IPS-11a (cell line): Measurements from ENCODE around the gene LGR6.

ENCODE experiments used
- H3K4me3 ChIP-seq: one replicate; pipeline ENCODE4 v1.5.1; 2013; ENCODE audit warnings: low read depth, low read length, control low read depth

LGR6 gene

DNA sequence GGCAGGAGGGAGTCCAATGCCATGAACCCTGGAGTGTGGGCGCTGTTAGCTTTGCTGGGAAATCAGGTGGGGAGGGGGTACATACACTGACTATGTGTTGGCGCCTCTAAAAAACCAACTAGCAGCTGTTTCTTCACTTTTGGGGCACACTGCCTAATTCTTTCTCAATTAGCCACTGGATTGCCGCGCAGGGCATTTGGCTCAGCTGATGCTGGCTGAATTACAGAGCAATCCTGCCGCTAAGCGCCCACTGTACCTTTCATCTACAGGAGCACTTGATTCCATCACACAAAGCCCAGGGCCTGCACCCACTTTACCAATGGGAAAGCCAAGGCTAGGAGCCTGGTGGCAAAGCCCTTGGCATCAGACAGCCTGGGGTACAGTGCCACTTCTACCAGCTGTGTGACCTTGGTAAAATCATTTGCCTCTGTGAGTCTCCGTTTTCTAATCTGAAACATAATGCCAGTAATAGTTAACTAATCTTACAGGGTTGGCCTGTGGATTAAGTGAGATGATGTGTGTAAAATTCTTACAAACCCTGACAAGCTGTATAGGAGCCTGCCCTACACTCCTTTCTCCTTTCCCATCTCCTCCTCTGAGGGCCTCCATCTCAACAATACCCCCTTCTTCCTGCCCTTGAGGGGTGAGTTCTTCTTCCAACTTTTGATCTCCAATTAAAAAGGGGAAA is 89.1 kb downstream of the LGR6 start:
- H3K4me3 ChIP-seq: no peak overlapping the region

DNA sequence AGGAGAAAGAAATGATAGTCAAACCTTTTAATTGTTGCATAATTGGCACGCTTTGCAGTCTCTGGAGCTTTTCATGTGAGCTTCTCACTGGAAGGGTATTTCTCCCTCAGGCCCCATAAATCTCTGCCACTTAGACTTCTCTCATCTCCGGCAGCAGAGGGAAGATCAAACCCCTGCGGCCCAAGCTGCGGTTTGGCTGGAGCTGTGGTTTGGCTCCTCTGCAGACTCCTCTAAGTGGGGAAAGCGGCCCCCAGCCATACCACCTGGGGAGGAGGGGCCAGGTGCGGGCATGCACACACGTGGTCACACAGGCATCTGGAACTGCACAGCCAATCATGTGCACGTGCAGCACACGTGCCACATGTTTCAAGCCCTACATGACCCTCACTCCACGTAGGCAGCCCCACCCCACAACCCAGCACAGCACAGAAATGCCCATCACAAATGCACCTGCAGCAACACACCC is 89.8 kb downstream of the LGR6 start:
- no peak overlapping the region for H3K4me3 ChIP-seq

DNA sequence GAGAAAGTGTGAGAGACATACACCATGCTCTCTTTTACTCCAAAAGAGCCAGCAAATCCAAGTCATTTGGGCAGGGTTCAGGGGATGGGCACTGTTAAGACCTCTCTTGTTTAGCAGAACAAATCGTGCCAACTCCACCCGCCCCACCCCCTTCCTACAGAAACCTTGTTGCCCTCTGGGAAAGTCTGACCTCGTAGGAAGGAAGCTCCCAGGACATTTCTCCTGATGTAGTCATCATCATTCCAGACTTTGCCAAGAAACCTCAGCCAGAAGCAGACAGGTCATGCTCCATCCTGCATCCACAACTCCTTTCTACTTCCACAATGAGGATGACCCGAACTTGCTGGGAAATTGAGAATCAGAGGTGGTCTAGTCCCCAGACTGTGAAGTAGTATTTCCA is 90.4 kb downstream of the LGR6 start:
- no peak overlapping the region for H3K4me3 ChIP-seq

DNA sequence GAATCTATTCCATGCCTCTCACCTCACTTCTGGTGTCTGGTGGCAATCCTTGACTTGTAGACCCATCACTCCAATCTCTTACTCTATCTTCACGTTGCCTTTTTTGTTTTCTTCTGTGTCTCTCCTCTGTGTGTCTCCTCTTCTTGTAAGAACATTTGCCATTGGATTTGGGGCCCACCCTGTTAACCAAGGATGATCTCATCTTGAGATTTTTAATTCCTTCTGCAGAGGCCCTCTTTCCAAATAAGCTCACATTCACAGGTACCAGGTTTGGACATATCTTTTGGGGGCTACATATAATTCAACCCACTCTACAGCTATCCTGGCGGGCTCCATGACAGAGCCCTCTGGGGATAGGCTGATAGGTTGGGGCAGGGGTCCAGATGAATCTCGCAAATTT is 92.3 kb downstream of the LGR6 start:
- H3K4me3 ChIP-seq: no peak overlapping the region

DNA sequence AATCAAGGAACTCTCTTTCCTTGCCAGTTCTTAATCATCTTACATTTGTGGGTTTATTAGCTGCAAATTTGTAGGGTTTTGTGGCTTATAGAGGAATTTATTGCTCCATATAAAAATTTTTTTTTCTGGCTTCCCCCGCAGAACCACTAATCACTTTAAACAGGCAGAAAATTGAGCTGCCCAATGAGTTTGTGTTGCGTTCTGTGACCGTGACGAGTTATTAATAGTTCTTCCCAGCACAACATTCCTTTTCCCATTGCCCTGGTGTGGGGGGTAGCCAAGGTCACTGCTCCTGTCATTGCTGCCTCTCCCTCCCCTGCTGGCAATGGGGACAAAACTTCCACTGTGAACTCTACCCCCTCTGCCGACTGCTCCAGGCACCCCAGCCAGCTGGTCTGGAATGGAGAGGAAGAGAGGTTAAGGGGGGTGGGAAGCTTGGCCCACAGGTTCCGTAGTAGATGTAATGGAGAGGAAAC is 93.1 kb downstream of the LGR6 start:
- no peak overlapping the region for H3K4me3 ChIP-seq

DNA sequence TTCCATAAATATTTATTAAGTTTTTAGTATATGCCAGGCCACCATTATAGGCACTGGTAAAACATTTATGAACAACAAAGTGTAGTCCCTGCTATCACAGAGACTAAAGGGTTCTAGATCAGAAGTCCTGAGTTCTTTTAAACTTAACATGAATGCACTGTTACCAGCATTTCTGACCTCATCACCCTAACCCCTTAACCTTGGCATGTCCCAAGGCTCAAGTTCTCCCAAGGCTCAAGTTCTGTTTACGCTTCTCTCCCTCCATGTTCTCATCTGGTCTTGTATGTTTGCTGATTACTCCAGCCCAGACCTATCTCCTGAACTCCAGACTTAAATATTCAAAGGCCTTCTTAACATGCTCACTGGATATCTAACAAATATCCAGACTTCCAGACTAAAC is 93.6 kb downstream of the LGR6 start:
- H3K4me3 ChIP-seq: no peak overlapping the region

DNA sequence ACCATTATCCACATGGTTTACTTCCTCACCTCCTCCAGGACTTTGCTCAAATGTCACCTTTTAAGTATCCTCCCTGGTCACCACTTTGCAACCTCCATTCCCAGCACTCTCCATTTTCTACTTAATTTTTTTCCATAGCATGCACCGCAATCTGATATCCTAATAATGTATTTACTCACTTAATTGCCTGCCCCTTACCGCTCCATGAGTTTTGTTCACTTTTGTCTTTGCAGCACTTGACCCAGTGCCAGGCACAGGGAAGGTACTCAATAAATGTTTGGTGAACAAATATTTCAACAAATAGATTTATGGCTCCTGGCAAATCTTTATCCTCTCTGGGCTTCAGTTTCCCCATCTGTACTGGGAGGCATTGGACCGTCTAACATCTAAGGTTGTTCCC is 94.6 kb downstream of the LGR6 start:
- H3K4me3 ChIP-seq: no peak overlapping the region

DNA sequence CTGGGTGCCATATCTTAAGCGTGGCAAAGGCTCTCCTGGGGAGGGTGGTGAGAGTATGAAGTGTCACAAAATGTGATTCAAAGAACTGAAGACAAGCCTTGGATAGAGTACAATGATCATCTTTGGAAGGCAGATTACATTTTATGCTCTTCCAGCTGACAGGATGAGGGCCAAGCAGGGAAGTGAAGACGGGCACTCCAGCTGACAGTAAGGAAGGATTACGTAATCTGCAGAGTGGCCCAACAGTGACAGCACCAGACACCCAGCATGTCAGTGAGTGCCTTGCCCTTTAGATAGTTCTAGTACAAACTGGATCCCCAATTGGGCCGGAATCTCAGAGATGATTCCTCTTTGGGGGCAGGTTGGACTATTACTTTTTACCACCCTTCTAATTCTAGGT is 95.4 kb downstream of the LGR6 start:
- H3K4me3 ChIP-seq: no peak overlapping the region

DNA sequence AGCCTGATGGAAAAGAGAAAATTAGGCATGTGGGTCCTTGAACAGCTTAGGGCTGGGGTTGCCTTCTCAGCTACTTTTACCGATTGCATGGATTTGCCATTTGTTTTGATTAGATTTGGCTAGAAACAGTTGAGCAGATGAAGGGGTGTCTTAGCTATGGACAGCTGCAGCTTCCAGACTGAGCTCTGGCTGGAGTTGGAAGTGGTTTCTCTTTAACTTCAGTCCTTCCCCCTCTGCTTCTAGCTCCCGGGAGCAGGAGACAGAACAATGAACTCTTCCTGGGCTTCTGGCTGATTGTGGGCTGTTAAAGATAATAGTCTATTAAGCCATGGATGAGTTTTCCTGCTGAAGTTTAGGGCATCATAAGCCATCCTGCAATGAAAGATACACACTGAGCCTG is 97.4 kb downstream of the LGR6 start:
- no peak overlapping the region for H3K4me3 ChIP-seq

DNA sequence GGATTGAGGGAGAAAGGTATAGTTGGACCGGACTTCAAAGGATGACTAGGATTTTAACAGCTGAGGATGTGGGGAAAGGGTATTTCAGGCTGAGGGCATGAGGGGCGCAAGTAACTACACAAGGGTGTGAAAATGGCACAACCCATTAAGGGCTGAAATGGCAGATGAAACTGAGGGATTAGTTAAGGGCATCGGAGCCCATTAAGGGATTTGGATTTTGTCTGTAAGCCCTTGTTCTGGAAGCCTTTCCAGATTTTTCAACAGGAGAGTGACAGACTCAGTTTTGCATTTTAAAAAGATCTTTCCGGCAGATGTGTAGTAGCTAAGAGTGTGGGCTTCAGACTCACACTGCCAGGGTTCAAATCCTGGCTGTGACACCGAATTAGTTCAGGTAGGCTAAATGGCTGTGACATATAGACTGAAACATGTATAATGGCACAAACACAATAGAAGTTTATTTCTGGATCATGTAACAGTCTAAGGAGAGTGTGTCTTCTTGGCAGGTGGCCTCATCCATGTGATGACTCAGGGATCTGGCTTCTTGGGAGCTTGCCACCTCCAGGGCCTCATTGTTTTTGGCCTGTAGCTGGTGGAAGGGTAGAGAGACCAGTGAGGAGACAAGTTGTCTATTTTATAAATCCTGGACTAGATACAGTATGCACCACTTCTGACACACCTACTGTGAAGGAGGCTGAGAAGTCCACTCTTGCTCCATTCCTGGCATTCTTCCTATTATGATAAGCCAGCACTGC is 98.5 kb downstream of the LGR6 start:
- H3K4me3 ChIP-seq: no peak overlapping the region

DNA sequence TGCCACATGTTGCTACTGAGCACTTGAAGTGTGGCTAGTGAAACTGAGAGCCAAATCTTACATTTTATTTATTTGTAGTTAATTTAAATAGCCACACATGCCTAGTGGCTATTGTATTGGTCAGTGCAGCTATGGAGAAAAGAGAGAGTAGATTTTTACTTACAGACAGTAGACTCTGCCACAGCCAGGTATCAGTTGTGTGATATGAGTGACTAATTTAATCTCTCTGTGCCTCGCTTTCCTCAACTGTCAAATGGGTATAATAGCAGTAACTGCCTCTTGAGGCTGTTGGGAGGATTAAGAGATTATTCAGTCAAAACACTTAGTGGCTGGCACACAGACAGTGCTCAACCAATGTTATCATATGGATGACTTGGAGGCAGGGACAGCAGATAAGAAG is 99.2 kb downstream of the LGR6 start:
- no peak overlapping the region for H3K4me3 ChIP-seq

DNA sequence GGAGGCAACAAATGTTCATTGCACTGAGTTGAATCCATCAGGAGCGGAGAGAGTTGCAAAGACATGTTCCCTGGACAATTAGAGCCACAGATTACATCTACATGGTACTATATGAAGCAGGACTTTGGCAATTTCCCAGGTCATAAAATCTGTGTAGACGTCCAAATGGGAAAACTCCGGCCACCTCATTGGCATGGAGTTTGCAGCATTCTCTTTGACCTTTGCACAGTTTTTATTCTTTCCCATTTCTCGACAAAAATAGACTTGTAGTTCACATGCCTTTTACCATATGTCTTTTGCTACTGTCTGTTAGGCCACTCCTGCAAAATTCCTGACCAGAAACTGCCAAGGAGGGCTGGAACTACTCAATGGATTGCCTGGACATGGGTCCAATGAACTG is 100.0 kb downstream of the LGR6 start:
- H3K4me3 ChIP-seq: no peak overlapping the region

DNA sequence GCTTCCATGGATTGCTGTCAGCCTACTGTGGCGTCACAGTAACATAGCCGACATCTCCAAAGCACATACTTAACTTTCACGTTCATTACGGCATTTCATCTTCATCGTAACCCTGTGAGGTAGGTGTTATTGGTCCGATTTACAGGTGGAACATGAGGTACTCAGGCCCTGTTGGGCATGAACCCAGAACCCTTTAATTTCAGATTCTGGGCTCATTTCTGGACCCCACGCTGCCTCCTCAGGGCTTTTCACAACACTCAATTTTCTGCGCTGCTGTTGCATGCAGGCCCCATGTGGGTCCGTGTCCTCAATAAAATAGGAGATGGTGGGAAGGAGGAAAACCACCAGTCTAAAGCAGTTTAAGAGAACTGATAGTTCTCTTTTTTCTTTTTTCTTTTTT is 108.6 kb downstream of the LGR6 start:
- no peak overlapping the region for H3K4me3 ChIP-seq

DNA sequence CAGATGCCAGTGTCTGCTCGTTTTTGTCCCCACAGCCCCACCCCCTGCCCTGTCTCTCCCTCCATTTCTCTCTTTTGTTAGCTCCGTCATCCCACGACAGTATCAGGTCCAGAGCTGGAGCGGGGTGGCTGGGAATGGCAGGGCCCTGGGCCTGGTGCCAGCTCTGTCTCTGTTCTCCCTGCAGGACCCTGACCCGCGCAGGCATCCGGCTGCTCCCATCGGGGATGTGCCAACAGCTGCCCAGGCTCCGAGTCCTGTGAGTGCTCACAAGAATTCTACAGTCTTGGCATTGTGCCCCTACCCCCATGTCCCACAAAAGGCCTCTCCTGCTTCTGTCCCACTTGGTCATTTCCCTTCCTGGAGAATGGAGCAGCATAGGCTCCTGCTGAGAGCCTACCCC is 110.8 kb downstream of the LGR6 start:
- no peak overlapping the region for H3K4me3 ChIP-seq

DNA sequence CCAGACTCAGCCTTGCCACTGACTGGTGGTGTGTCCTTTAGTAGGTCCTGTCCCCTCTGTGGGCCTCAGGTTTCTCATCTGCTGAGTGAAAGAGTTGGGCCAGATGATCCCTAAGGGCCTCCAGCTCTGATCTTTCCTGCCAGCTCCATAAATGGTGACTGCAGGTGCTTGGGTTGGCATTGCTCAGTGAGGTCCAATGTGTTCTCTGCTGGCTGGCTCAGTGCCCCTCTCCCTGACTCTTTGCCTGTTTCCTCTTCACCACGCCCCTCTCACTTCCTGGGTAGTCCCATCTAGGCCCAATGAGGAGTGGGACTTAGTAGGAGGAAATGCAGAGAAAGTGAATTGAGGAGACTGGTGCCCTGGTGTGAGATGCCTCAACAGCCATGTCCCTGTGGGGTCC is 111.6 kb downstream of the LGR6 start:
- no peak overlapping the region for H3K4me3 ChIP-seq

DNA sequence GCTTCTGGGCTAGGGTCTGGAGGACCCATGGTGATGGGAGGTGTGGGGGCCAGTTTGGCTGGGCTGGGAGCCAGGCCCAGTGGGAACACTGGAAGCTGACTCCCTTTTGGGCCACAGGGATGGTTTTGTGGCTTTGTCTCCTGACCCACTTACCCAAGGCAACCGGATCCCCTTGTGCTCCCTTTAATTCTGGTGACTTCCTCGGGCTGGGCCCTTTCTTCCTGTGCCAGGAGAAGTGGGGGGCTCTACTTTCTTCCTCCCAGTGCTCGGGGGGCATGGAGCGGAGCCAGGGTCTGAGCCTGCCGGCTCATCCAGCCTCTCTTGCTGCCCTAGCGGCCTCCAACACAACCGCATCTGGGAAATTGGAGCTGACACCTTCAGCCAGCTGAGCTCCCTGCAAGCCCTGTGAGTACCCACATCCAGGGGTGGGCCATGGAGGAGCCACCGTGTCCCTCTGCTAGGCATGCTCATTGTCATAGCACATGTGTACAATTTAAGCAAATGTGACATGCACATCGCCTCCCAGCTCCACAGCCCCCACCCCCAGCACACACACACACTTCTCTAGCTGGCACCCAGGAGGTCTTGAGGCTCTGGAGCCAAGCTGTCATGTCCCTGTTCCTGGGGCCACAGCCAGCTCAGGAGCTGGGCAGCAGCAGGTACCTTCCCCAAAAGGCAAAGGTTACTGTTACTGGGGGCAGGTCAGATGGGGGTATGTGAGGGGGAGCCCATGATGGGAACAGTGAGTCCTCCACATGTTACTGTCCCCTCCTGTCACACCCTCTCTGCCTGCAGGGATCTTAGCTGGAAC is 113.1 kb downstream of the LGR6 start:
- H3K4me3 ChIP-seq: no peak overlapping the region

DNA sequence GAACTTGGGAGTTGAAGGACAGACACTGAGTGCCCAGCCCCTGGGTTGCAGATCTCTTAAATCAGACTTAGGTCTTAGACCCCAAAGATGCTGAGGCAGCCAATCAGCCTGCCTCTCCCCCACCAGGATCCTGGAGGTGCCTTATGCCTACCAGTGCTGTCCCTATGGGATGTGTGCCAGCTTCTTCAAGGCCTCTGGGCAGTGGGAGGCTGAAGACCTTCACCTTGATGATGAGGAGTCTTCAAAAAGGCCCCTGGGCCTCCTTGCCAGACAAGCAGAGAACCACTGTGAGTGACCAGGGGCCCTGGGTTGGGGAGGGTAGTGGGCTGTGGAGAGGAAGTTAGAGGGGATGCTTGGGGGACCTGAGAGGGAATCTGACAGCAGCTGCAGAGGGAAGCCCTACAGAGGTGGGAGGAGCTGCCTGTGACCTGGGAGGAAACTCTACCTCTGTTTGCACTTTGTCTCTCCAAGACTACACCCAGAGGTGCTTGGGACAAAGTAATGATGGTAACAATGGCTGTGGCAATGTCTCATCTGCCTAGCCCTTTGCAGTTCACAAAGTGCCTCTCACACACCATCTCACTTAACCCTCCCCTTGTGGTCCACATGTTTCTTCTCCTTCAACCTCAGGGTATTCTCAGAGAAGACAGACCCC is 116.6 kb downstream of the LGR6 start:
- H3K4me3 ChIP-seq: no peak overlapping the region

DNA sequence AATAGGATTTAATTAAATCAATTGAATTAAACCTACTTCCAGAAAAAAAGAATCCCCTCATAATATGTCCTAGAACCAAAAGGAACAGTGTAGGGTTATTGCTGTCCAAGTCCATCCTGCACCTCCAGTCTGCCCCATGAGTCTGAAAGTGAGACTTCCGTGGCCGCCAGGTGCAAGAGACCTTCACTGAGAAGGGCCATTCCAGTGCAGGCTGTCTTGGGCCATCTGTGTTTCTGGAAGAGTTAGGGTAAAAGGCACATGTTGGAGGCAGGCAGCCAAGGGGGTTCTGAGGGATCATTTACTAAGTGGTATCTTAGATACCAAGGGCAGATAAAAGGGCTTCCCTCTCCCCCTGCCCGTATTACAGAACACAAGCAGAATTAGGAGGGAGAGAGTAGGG is 117.1 kb downstream of the LGR6 start:
- H3K4me3 ChIP-seq: no peak overlapping the region

DNA sequence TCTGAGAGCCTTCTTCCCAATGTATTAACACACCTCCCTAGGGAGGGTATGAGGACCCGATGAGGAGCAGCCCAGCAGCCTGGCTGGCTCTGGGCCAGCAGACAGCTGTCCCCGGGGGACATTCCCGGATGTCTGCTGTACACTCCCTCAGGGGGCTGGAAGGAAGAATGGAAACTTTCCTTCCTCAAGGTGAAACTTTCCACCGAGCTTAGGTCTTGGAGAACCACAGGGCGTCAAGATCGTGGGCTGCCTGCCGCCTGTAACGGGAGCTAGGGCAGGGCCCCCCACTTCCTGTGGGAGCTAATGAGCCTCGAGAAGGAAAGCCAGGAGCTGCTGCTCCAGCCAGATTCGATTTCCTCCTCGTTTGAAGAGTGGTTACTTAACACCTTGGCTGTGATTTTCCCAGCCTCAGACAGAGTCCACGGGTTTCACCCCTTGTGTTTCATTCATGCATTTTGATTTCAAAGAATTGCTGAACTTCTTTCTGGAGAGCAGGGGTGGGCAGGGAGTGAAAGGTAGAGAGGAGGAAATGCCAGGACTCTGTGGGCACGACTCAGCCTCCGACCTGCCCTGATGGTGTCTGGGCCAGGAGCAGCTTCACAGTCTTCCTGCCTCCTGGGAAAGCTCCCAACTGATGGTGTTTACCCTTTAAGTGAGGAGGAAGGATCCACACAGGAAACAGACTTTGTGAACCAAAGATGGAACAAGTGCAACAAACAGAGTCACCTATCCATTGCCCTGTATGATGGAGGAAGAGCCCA is 118.5 kb downstream of the LGR6 start:
- no peak overlapping the region for H3K4me3 ChIP-seq

DNA sequence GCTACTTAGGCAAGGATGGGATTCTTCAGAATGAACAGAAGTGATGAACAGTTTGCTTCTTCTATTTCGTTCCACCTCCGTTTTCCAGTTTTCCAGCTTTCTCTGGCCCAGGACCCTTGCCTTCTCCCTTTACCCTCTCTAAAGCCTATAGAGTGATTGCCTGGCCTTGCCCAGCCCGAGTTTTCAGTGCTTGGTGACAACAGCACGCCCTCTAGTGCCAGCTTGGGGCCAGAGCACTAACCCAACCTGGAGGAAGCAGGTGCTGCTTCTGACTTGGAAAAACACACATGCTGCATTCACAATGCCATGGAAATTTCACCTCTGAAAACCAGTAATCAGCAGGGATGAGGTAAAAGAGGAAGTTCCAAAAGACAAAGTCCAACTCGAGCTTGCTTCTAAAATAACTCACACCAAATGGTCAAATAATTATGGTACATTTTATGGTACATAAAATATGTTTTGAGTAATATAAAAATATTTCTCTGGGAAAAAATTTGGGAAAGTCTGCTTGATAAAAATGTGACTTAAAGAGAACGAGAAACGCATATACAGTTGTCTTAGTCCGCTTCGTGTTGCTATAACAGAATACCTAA is 122.1 kb downstream of the LGR6 start:
- no peak overlapping the region for H3K4me3 ChIP-seq
